Osteocyte (in vitro differentiated cells): ENCODE data around the gene FUT8. TPM values are rescaled to one million over a fixed set of nuclear protein-coding genes. Genes with fewer than 3 reads are reported as not detected.

ENCODE experiments used
- DNase-seq: peaks from one replicate; pipeline ENCODE4 v3.0.0; 2021; ENCODE audit warnings: mixed read lengths; ENCODE audit not compliant: unreplicated experiment; ENCODE audit errors: extremely low spot score
- H3K27ac Mint-ChIP-seq: one replicate; pipeline ENCODE4 v1.8.0; 2021; ENCODE audit warnings: mild to moderate bottlenecking, mixed read lengths; ENCODE audit not compliant: unreplicated experiment
- H3K27me3 Mint-ChIP-seq: one replicate; pipeline ENCODE4 v1.8.0; 2021; ENCODE audit warnings: mixed read lengths; ENCODE audit not compliant: unreplicated experiment
- H3K36me3 Mint-ChIP-seq: one replicate; pipeline ENCODE4 v1.8.0; 2021; ENCODE audit warnings: mixed read lengths; ENCODE audit not compliant: unreplicated experiment
- H3K4me1 Mint-ChIP-seq: one replicate; pipeline ENCODE4 v1.8.0; 2021; ENCODE audit warnings: mixed read lengths; ENCODE audit not compliant: unreplicated experiment
- H3K4me3 Mint-ChIP-seq: one replicate; pipeline ENCODE4 v1.8.0; 2021; ENCODE audit warnings: mild to moderate bottlenecking, moderate library complexity, mixed read lengths; ENCODE audit not compliant: unreplicated experiment
- H3K9me3 Mint-ChIP-seq: one replicate; pipeline ENCODE4 v1.8.0; 2021; ENCODE audit warnings: mixed read lengths; ENCODE audit not compliant: unreplicated experiment
- total RNA-seq: library from RNA; stranded (reverse); gene quantifications from 2 replicates; pipeline ENCODE4 v1.2.1, GENCODE V29; 2021
- TF ChIP-seq, protein P1 (sequence below): fragments of 200-600 bp; sonication (generic); IDR thresholded peaks from 2 replicates; pipeline ENCODE4 v1.5.0; 2021; ENCODE audit warnings: antibody characterized with exemption, mild to moderate bottlenecking, moderate library complexity

The FUT8 gene
- total RNA-seq, 1 donor from 2014 or later: 35.5 TPM

GRCh38 chr14:65745396-65746190, 333.1 kb downstream of the FUT8 start:
- H3K4me1 Mint-ChIP-seq: no peaks in the 10 kb centered on the region
- H3K36me3 Mint-ChIP-seq: no peaks in the 10 kb centered on the region
- no peak overlapping the region for H3K4me3 Mint-ChIP-seq
- TF ChIP-seq, protein P1, sequence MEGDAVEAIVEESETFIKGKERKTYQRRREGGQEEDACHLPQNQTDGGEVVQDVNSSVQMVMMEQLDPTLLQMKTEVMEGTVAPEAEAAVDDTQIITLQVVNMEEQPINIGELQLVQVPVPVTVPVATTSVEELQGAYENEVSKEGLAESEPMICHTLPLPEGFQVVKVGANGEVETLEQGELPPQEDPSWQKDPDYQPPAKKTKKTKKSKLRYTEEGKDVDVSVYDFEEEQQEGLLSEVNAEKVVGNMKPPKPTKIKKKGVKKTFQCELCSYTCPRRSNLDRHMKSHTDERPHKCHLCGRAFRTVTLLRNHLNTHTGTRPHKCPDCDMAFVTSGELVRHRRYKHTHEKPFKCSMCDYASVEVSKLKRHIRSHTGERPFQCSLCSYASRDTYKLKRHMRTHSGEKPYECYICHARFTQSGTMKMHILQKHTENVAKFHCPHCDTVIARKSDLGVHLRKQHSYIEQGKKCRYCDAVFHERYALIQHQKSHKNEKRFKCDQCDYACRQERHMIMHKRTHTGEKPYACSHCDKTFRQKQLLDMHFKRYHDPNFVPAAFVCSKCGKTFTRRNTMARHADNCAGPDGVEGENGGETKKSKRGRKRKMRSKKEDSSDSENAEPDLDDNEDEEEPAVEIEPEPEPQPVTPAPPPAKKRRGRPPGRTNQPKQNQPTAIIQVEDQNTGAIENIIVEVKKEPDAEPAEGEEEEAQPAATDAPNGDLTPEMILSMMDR: no peak
- DNase-seq: no peak
- no peak overlapping the region for H3K27ac Mint-ChIP-seq
- no peaks in the 10 kb centered on the region for H3K9me3 Mint-ChIP-seq
- no peaks in the 10 kb centered on the region for H3K27me3 Mint-ChIP-seq

- H3K9me3 Mint-ChIP-seq: no peaks in the 10 kb centered on the region
- H3K27me3 Mint-ChIP-seq: no peaks in the 10 kb centered on the region
Observed at GRCh38 chr14:65748796-65749195, 336.3 kb downstream of the FUT8 start.

GRCh38 chr14:65749287-65749686, 336.8 kb downstream of the FUT8 start:
- TF ChIP-seq, protein P1: no peak
- H3K27me3 Mint-ChIP-seq: no peaks in the 10 kb centered on the region
- H3K9me3 Mint-ChIP-seq: no peaks in the 10 kb centered on the region
- H3K27ac Mint-ChIP-seq: no peak overlapping the region
- no peaks in the 10 kb centered on the region for H3K36me3 Mint-ChIP-seq
- no peak overlapping the region for H3K4me3 Mint-ChIP-seq
- DNase-seq: no peak
- H3K4me1 Mint-ChIP-seq: no peaks in the 10 kb centered on the region

More at GRCh38 chr14:65748796-65749195, 336.3 kb downstream of the FUT8 start:
- TF ChIP-seq, protein P1: no peak
- no peaks in the 10 kb centered on the region for H3K36me3 Mint-ChIP-seq
- H3K4me1 Mint-ChIP-seq: no peaks in the 10 kb centered on the region
- no peak overlapping the region for H3K4me3 Mint-ChIP-seq
- DNase-seq: no peak
- H3K27ac Mint-ChIP-seq: no peak overlapping the region

DNA sequence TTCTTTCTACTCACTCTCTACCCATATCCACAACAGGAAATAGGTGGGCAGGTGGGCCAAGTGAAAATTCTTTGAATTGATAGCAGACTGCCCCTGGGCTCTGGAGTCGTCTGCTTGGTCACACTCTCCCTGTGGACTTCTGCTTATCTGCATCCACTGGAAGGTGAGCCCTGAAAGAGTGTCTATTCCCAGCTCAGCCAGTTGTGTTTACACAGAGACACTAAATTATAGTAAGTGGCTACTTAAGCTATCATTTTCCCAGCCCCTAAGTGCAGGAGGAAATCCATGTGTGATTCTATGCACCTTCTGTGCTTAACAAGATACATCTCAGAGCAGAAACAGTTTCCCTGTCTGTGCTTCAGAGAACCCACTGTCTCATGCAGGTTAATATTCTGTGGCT, 338.4 kb downstream of the FUT8 start:
- no peaks in the 10 kb centered on the region for H3K27me3 Mint-ChIP-seq
- DNase-seq: no peak
- H3K36me3 Mint-ChIP-seq: no peaks in the 10 kb centered on the region
- H3K27ac Mint-ChIP-seq: no peak overlapping the region
- TF ChIP-seq, protein P1: no peak
- no peaks in the 10 kb centered on the region for H3K4me1 Mint-ChIP-seq
- no peak overlapping the region for H3K4me3 Mint-ChIP-seq
- H3K9me3 Mint-ChIP-seq: no peaks in the 10 kb centered on the region

DNA sequence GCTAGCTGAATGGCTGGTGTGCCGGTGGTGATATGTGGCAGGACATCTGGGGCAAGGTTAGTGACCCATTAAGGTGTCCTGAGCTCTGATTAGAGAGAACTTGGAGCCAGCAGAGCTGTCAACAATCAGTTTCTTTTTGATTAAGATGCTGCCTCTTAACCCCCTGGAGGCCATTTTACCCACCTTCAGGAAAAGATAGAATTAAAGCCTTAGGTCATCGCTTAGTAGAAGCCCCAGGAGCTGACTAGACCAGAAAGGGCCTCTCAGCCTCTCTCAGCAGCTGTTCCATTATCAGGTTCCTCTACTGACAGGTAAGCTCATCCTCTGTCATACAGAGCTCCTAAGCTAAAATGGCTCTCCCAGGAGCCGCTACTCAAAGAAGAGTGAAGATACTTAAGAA, 339.0 kb downstream of the FUT8 start:
- Mint-ChIP-seq H3K4me3 (no peak overlapping the region), H3K36me3 (no peaks in the 10 kb centered on the region), H3K27ac (no peak overlapping the region), H3K9me3 (no peaks in the 10 kb centered on the region), H3K4me1 (no peaks in the 10 kb centered on the region), H3K27me3 (no peaks in the 10 kb centered on the region)
- no peak for DNase-seq
- TF ChIP-seq, protein P1: no peak
